ENCODE results near the gene SUCNR1.
"Not testable (repeated sequence)": the region's sequence is repeated elsewhere in the genome, so short reads cannot be mapped to it uniquely, and the experiment has no call there.

DNA sequence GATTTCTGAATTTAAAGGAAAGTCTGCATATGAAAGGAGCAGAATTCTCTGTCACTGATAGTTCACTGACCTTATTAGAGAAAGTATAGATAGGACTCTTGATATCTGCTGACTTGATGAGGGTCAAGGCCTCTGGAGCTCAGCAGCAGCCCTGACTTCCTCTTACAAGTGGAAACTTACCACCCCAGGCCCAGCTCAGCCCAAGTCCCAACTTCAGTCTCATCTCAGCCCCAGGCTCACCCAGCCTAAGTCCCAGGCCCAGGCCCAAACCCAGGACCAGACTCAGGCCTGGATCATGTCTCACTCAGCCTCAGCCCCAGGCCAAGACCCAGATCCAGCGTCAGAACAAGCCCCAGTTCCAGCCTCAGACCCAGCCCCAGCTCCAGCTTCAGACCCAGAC, 24.7 kb downstream of the SUCNR1 start:
- not testable (repeated sequence) for TF ChIP-seq RCOR1 (IDR thresholded peaks at IDR 0.05; ENCODE audit: insufficient replicate concordance, low read length); POLR2A (IDR thresholded peaks at IDR 0.05; ENCODE audit: low read depth, low read length); RAD21 (IDR thresholded peaks at IDR 0.05; ENCODE audit: low read length); RFX5 (IDR thresholded peaks at IDR 0.05; ENCODE audit: low read depth, low read length); SMC3 (IDR thresholded peaks at IDR 0.05; ENCODE audit: low read depth, low read length); CHD1 (IDR thresholded peaks at IDR 0.05; ENCODE audit: low read depth, low read length); CEBPB (IDR thresholded peaks at IDR 0.05; ENCODE audit: low read depth, low read length); MAFK (IDR thresholded peaks at IDR 0.05; ENCODE audit: low read depth, low read length); MAZ (IDR thresholded peaks at IDR 0.05; ENCODE audit: borderline replicate concordance, low read depth, low read length); FOS (IDR thresholded peaks at IDR 0.05; ENCODE audit: low read depth, low read length)
- TF ChIP-seq, protein P1, sequence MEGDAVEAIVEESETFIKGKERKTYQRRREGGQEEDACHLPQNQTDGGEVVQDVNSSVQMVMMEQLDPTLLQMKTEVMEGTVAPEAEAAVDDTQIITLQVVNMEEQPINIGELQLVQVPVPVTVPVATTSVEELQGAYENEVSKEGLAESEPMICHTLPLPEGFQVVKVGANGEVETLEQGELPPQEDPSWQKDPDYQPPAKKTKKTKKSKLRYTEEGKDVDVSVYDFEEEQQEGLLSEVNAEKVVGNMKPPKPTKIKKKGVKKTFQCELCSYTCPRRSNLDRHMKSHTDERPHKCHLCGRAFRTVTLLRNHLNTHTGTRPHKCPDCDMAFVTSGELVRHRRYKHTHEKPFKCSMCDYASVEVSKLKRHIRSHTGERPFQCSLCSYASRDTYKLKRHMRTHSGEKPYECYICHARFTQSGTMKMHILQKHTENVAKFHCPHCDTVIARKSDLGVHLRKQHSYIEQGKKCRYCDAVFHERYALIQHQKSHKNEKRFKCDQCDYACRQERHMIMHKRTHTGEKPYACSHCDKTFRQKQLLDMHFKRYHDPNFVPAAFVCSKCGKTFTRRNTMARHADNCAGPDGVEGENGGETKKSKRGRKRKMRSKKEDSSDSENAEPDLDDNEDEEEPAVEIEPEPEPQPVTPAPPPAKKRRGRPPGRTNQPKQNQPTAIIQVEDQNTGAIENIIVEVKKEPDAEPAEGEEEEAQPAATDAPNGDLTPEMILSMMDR (conservative IDR thresholded peaks at IDR 0.05; ENCODE audit: low read depth, low read length): not testable (repeated sequence)
- TF ChIP-seq, protein P2, sequence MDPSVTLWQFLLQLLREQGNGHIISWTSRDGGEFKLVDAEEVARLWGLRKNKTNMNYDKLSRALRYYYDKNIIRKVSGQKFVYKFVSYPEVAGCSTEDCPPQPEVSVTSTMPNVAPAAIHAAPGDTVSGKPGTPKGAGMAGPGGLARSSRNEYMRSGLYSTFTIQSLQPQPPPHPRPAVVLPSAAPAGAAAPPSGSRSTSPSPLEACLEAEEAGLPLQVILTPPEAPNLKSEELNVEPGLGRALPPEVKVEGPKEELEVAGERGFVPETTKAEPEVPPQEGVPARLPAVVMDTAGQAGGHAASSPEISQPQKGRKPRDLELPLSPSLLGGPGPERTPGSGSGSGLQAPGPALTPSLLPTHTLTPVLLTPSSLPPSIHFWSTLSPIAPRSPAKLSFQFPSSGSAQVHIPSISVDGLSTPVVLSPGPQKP (IDR thresholded peaks at IDR 0.05; ENCODE audit: borderline replicate concordance, low read depth, low read length): not testable (repeated sequence)
- TF ChIP-seq, protein P3, sequence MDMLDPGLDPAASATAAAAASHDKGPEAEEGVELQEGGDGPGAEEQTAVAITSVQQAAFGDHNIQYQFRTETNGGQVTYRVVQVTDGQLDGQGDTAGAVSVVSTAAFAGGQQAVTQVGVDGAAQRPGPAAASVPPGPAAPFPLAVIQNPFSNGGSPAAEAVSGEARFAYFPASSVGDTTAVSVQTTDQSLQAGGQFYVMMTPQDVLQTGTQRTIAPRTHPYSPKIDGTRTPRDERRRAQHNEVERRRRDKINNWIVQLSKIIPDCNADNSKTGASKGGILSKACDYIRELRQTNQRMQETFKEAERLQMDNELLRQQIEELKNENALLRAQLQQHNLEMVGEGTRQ (IDR thresholded peaks at IDR 0.05; ENCODE audit: low read depth, low read length): not testable (repeated sequence)

All from IMR-90 (cell line).